Embryonic facial prominence (tissue), 1 donor: ENCODE measurements around the gene TMEM184A.

ENCODE experiments used
- DNase-seq: peaks from one replicate; pipeline ENCODE4 v3.0.0-alpha.2; 2016; ENCODE audit errors: extremely low spot score

The TMEM184A gene

DNA sequence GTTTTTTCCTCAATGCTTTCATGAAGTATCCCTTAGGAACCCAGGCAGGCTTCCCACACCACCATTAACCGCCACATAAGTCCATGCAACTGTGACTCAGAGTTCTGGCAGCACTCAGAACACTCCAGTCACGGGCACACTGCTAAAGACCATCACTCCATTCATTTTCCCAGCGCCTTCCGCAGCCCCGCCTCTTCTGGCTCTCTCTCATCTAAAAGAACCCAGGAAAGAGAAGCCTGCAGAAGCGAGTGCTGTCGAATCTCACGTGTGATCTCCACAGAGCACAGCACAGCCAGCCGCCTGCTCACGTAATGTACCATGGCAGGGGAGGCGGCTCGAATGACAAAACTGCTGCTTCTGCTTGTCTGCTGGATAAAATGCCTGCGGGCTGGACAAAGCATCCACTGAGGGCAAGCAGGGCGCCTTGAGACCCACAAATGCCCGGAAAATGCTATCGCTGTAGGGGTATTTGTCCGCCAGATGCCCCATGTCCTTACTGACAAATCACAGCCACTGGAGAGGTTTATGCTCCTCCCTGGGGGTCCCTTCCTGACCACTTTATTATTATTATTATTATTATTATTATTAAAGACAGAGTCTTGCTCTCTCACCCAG, 12.0 kb upstream of the TMEM184A start:
- no peak for DNase-seq

DNA sequence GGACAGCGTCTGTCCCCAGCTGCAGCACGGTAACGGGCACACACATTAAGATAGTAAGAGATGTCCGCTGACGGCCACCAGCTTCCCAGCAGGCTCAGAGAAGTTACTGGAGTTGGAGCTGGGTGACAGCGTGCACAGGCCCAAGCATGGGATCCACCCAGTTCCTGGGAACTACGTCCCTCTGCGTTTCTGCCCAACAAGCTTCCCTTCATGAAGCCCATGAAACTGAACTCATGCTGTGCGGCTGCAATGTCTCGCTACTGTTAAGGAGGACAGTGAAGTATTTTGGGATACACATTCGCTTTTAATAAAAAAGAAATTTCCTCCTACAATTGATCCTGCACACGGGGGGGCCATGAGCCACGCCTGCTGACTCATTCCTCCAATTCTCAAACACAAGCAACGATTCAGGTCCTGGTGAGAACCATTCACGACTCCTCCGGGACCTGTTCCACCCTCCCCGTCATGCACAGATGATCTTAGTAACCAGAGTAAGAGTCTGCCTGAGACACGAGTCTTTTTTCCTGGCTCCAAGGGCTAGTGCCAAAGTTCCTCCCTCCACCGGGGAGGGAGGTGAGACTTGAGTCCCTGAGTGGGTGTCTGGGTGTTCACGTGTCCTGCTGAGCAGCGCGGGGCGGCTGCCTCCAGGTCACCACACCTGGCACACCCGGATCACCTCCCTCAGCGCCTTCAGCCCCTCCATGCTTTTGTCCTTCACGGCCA, 11.2 kb upstream of the TMEM184A start:
- no peak for DNase-seq

- no peak for DNase-seq
These were observed 10.7 kb upstream of the TMEM184A start for GRCh38 chr7:1566687-1567048.

DNA sequence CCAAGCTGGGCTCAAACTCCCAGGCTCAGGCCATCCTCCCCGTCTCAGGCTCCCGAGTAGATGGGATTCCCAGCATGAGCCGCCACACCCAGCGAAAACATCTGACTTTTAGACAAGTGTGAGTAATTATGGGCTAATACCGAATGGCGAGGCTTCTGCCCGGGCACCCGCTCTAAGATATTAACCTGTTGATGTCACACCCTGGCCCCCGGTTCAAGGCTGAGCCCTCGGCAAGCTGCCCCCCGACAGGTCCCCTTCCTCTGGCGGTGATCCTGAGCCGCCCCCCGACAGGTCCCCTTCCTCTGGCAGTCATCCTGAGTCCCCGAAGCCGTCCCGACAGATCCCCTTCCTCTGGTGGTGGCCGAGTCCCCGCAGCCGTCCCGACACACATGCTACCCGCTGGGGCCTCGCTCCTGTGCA, 8.6 kb upstream of the TMEM184A start:
- no peak for DNase-seq

DNA sequence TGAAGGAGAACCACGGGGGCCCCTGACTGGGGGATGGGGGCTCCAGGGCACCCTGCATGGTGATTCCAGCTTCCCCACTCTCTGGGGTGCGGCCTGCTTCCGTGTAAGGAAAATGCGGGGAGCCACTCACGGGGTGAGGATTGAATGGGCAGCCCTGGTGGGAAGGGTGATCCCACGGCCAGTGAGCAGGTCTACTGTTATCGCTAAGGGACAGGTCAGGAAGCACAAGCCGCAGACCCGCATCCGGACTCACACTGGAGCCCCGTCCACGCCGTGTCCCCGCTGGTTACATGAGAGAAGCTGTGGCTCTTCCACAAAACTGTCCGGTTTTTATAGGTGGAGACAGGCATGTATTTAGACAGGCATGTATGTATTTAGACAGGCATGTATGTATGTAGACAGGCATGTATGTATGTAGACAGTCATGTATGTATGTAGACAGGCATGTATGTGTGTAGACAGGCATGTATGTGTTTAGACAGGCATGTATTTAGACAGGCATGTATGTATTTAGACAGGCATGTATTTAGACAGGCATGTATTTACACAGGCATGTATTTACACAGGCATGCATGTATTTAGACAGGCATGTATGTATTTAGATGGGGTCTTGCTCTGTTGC, 8.1 kb upstream of the TMEM184A start:
- no peak for DNase-seq

DNA sequence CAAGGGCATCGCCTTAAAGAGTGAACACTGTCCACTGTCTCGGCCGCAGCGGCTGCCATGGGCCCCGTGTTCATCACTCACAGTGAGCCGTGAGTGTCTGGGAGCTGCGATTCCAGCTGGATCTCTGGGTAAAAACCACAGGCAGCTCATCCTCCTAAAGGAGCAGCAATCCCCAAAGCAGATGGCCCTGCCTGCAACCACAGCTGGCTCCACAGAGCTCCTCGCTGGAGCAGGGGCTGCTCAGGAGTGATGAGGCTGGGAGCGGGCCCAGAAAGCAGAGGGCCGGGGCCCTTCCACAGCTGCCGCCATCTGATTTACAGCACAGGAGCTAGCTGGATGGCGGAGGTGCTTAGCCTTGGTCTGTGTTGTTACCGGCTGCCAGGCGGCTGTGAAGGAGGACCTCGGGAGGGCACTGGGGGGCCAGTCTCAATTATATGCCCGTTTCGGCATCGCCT, 6.6 kb upstream of the TMEM184A start:
- no peak for DNase-seq

- DNase-seq: no peak
These were observed 6.1 kb upstream of the TMEM184A start for GRCh38 chr7:1562116-1562515.

GRCh38 chr7:1561036-1561940, 5.3 kb upstream of the TMEM184A start:
- DNase-seq: no peak

GRCh38 chr7:1560620-1561031, 4.6 kb upstream of the TMEM184A start:
- DNase-seq: no peak

GRCh38 chr7:1559626-1560590, 3.9 kb upstream of the TMEM184A start:
- DNase-seq: no peak

GRCh38 chr7:1558841-1559625, 3.0 kb upstream of the TMEM184A start:
- no peak for DNase-seq

DNA sequence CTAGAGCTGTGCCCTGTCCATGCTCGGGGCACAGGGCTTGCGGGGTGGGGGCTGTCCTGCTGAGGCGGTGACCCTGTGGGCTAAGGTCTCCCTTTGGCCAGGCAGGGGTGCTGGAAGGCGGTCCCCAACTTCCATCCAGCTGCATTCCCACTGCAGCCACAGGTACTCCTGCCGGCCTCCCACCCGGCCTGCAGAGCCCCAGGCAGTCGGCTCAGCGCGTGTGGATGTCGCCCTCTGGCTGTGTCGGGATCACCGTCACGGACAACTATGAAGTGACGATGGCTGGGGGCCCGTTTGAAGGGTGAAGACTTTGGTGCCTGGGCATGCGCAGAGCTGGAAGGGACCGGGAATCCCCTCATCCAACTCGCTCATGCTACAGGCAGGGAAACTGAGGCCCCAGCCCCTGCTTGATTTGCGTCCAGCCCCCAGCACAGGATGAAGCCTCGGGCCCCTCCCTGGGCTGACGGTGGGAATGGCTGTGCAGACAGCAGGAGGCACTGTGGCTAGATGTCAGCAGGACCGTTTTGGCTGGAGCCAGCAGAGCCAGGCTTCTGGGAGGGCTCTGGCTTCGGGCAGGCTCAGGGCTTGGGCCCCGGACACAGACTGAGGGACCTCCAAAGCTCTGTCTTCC, 2.3 kb upstream of the TMEM184A start:
- DNase-seq: no peak

DNA sequence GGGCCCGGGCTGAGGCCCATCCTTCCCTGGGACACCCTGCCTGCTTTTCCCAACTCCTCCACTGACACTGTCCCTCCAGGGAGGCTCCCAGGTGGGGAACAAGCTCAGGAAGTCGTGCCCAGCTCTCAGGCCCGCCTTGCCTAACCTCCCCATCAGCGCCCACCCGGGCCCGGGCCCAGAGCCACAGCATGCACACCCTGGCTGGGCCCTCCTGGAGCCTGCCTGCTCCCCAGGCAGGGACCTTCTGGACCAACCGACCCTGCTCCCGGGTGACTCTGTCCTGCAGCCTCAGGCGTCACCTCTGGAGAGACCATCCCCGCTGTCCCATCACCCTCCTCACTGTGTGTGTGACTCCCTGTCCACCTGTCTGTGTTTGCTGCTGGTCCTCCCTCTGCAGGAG, 1.8 kb upstream of the TMEM184A start:
- no peak for DNase-seq

DNA sequence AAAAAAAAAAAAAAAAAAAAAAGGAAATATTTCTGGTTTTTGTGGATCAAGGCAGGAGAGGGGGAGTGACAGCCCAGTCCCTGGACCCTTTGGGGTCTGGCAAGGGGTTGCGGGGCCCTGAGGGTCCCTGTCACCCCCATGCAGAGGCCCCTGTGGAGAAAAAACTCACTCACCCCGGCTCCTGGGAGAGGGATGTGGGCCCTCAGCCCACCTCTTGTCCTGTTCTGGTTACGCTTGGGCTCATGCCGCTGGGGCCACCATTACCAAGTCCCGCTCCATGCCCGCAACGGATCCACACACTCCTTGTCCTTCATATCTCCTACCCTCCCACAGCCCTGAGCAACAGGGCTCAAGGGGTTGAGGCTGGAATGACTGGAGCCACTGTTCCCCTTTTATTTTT, 1.0 kb upstream of the TMEM184A start:
- no peak for DNase-seq

GRCh38 chr7:1555046-1555812, 776 bp downstream of the TMEM184A start:
- DNase-seq: no peak

DNA sequence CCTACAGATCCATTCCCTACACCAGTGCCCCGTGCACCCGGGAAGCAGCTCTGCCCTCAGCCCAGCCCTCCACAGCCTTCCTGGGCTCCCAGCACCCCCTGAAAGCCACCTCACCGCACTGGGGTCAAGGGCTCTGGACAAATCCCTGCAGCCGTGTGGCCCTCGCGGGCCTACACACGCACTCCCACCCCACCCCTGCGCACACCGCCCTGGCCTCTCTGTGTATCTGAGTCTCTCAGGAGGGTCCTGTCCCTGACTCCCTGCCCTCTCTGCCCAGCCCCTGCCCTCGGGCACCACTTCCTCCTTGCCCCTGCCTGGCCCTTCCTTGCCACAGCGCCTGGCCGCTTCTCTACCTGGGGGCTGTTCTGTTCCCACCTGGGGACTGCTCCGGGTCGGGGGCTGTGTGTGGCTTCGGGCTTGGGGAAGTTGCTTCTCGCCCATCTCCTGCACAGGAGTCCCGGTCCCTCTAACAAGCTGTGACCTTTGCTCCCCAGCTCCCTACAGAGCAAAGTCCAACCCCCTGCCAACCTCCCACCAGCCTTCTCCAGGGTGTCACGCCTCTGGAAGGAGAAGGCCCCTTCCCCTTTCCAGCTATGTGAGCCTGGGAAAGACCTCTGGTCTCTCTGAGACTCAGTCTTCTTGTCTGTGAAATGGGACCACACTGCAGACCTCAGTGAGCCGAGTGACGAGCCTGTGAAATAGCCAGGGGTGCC, 1.5 kb downstream of the TMEM184A start:
- no peak for DNase-seq

DNA sequence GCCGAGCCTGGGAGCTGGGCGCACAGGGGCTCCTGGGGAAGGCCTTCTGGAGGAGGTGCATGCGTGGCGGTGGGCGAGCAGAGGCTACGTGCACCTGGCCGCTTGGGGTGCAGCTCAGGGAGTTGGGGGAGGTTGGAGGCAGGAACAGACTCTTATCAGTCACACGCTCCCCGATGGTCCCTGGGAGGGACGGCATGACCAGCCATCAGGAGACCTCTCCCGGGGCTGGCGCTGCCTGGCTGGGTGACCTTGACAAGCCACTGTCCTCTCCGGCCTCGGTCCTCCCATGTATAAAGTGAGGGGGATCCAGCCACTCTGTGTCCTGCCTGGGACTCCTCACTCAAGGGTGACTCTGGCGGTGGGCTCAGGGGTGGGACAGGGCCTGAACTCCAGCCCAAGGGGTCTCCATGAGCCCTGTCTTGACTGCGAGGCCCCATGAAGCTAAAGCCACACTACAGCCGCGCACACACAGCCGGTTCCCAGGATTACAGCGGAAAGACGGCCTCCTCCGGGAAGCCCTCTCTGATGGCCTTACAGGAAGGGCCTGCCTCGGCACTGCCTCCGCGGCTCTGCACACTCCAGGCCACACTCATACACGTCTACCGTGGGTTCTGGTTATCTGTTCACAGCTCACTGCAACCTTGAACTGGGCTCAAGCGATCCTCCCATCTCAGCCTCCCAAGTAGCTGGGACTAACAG, 2.3 kb downstream of the TMEM184A start:
- no peak for DNase-seq

DNA sequence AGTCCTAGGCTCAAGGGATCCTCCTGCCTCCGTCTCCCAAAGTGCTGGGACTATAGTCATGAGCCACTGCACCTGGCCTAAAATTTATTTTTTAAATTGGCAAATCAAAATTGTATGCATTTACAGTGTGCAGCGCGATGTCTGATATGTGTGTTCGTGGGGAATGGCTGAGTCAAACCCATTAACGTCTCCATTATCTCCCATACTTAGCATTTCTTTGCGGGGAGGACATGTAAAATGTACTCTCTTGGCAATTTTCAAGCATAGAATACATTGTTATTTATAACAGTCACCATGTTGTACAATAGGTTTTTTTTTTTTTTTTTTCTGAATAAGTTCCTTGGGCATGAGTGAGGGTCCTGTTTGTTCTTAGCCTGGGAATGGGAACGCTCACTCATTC, 3.8 kb downstream of the TMEM184A start:
- DNase-seq: no peak
